ENCODE data around the gene UBQLN1.
"Not testable (repeated sequence)": the region's sequence is repeated elsewhere in the genome, so short reads cannot be mapped to it uniquely, and the experiment has no call there.

UBQLN1 gene

GRCh38 chr9:83617299-83617698 is 90.5 kb downstream of the UBQLN1 start:
- H3K27ac ChIP-seq (ENCODE audit: low read depth, low read length, poor library complexity, severe bottlenecking): no peak overlapping the region
- no peak overlapping the region for H2AFZ ChIP-seq (ENCODE audit: low read length)
- TF ChIP-seq EZH2 (IDR thresholded peaks at IDR 0.05; ENCODE audit: borderline replicate concordance, low read length) (no peak), CTCF (IDR thresholded peaks at IDR 0.05; ENCODE audit: low read length) (no peak)
- H3K9ac ChIP-seq (ENCODE audit: low read length): no peak overlapping the region
- no peaks in the 10 kb centered on the region for H3K27me3 ChIP-seq (ENCODE audit: insufficient read depth, low read length)
- no peaks in the 10 kb centered on the region for H3K9me2 ChIP-seq (ENCODE audit: low read depth, low read length)
- no peaks in the 10 kb centered on the region for H3K9me3 ChIP-seq (ENCODE audit: low read length)
- no peaks in the 10 kb centered on the region for H3F3A ChIP-seq (ENCODE audit: insufficient read depth, low read length)
- no peak overlapping the region for H3K4me2 ChIP-seq (ENCODE audit: low read length)
- H3K79me2 ChIP-seq (ENCODE audit: insufficient read depth, low read length): no peaks in the 10 kb centered on the region
- H3K36me3 ChIP-seq (ENCODE audit: insufficient read depth, low read length): no peaks in the 10 kb centered on the region
- H3K4me3 ChIP-seq (ENCODE audit: low read depth, low read length, poor library complexity, severe bottlenecking): no peak overlapping the region
- peaks cover 6% of the 10 kb centered on the region for H3K4me1 ChIP-seq (ENCODE audit: insufficient read depth, low read length, severe bottlenecking)
- H4K20me1 ChIP-seq (ENCODE audit: insufficient read depth, low read length): no peaks in the 10 kb centered on the region

GRCh38 chr9:83613298-83613697 is 94.5 kb downstream of the UBQLN1 start:
- not testable (repeated sequence) for H3K79me2 ChIP-seq (ENCODE audit: insufficient read depth, low read length); H3K4me1 ChIP-seq (ENCODE audit: insufficient read depth, low read length, severe bottlenecking); H3K4me2 ChIP-seq (ENCODE audit: low read length); H3K36me3 ChIP-seq (ENCODE audit: insufficient read depth, low read length); H3K9me2 ChIP-seq (ENCODE audit: low read depth, low read length); H3K9me3 ChIP-seq (ENCODE audit: low read length); H2AFZ ChIP-seq (ENCODE audit: low read length); H4K20me1 ChIP-seq (ENCODE audit: insufficient read depth, low read length); H3K27me3 ChIP-seq (ENCODE audit: insufficient read depth, low read length); H3K9ac ChIP-seq (ENCODE audit: low read length); H3F3A ChIP-seq (ENCODE audit: insufficient read depth, low read length); H3K27ac ChIP-seq (ENCODE audit: low read depth, low read length, poor library complexity, severe bottlenecking); H3K4me3 ChIP-seq (ENCODE audit: low read depth, low read length, poor library complexity, severe bottlenecking)
